ENCODE measurements around the gene TAB2. TPM values are rescaled to one million over a fixed set of nuclear protein-coding genes. Genes with fewer than 3 reads are reported as not detected.

TAB2 gene
- polyA plus RNA-seq, 3 donors, result 3.1 to 32.0 (median 6.0) TPM

- Mint-ChIP-seq H3K9me3 (no peaks in the 10 kb centered on the region), H3K36me3 (peaks cover 0 to 5% of the 10 kb centered on the region in 2 donors), H3K4me1 (peaks cover 69% of the 10 kb centered on the region), H3K27ac (peak overlapping the region in 4 of 7 donors; percentile 8 to 45 (median 25)), H3K27me3 (ENCODE audit: low read depth in 3 of 3) (no peaks in the 10 kb centered on the region), H3K4me3 (no peak overlapping the region)
- no peak overlapping the region for H3K4me3 ChIP-seq (replicated peaks in 1 of 3; ENCODE audit: low read depth in 2 of 3, low read length in 3 of 3)
- H4K20me1 ChIP-seq (ENCODE audit: insufficient read depth, low read length), result peaks cover 99% of the 10 kb centered on the region
- no peak overlapping the region for H3K9ac ChIP-seq (ENCODE audit: insufficient read depth, low read length, poor library complexity, severe bottlenecking)
- no peak for DNase-seq
- TF ChIP-seq, protein P1, sequence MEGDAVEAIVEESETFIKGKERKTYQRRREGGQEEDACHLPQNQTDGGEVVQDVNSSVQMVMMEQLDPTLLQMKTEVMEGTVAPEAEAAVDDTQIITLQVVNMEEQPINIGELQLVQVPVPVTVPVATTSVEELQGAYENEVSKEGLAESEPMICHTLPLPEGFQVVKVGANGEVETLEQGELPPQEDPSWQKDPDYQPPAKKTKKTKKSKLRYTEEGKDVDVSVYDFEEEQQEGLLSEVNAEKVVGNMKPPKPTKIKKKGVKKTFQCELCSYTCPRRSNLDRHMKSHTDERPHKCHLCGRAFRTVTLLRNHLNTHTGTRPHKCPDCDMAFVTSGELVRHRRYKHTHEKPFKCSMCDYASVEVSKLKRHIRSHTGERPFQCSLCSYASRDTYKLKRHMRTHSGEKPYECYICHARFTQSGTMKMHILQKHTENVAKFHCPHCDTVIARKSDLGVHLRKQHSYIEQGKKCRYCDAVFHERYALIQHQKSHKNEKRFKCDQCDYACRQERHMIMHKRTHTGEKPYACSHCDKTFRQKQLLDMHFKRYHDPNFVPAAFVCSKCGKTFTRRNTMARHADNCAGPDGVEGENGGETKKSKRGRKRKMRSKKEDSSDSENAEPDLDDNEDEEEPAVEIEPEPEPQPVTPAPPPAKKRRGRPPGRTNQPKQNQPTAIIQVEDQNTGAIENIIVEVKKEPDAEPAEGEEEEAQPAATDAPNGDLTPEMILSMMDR (IDR thresholded peaks at IDR 0.05), result no peak
- WGBS (ENCODE audit: insufficient coverage), result no CpG with 5 or more reads among the region's 4 CpGs
- intact Hi-C loops (cut with micrococcal nuclease), result no loop called here
- peaks cover 11 to 20% of the 10 kb centered on the region in 2 donors for H3K4me1 ChIP-seq (ENCODE audit: control insufficient read depth in 1 of 2, insufficient read depth in 2 of 2, low read length in 2 of 2)
- H2AFZ ChIP-seq (ENCODE audit: insufficient read depth, low read depth, low read length, poor library complexity, severe bottlenecking), result no peak overlapping the region
- no peaks in the 10 kb centered on the region for H3K9me3 ChIP-seq (replicated peaks in 1 of 2; ENCODE audit: control insufficient read depth in 1 of 2, insufficient read depth in 1 of 2, low read length in 2 of 2)
- peak overlapping the region in 1 of 2 donors; percentile 3 for H3K27ac ChIP-seq (ENCODE audit: low read depth in 1 of 2, low read length in 2 of 2)
- H3K79me2 ChIP-seq (ENCODE audit: insufficient read depth, low read length), result peaks cover 100% of the 10 kb centered on the region
- no peaks in the 10 kb centered on the region for H3K36me3 ChIP-seq (replicated peaks in 1 of 2; ENCODE audit: control insufficient read depth in 1 of 2, insufficient read depth in 2 of 2, low read length in 2 of 2)
- H3K4me2 ChIP-seq (replicated peaks; ENCODE audit: extremely low read depth, low read length, poor library complexity, severe bottlenecking), result no peak overlapping the region
- H3K27me3 ChIP-seq (ENCODE audit: control insufficient read depth in 2 of 2, insufficient read depth in 2 of 2, low read length in 2 of 2), result no peaks in the 10 kb centered on the region
Measured at GRCh38 chr6:149328083-149328482, 10.6 kb downstream of the TAB2 start.

GRCh38 chr6:149329529-149329928, 12.0 kb downstream of the TAB2 start:
- intact Hi-C loops (cut with micrococcal nuclease), result no loop called here
- H3K27ac Mint-ChIP-seq, result peak overlapping the region in 1 of 7 donors; percentile 34

More at GRCh38 chr6:149329529-149329928, 12.0 kb downstream of the TAB2 start:
- WGBS (ENCODE audit: insufficient coverage), result 83% methylated on average over 1 of the region's 1 CpG
- Histone ChIP-seq H3K4me2 (replicated peaks; ENCODE audit: extremely low read depth, low read length, poor library complexity, severe bottlenecking) (no peak overlapping the region), H3K4me1 (ENCODE audit: control insufficient read depth in 1 of 2, insufficient read depth in 2 of 2, low read length in 2 of 2) (peaks cover 16 to 23% of the 10 kb centered on the region in 2 donors), H3K9ac (ENCODE audit: insufficient read depth, low read length, poor library complexity, severe bottlenecking) (no peak overlapping the region), H2AFZ (ENCODE audit: insufficient read depth, low read depth, low read length, poor library complexity, severe bottlenecking) (no peak overlapping the region), H3K4me3 (replicated peaks in 1 of 3; ENCODE audit: low read depth in 2 of 3, low read length in 3 of 3) (no peak overlapping the region), H4K20me1 (ENCODE audit: insufficient read depth, low read length) (peaks cover 100% of the 10 kb centered on the region), H3K27ac (ENCODE audit: low read depth in 1 of 2, low read length in 2 of 2) (peak overlapping the region in 1 of 2 donors; percentile 3), H3K27me3 (ENCODE audit: control insufficient read depth in 2 of 2, insufficient read depth in 2 of 2, low read length in 2 of 2) (no peaks in the 10 kb centered on the region), H3K79me2 (ENCODE audit: insufficient read depth, low read length) (peaks cover 100% of the 10 kb centered on the region), H3K36me3 (replicated peaks in 1 of 2; ENCODE audit: control insufficient read depth in 1 of 2, insufficient read depth in 2 of 2, low read length in 2 of 2) (no peaks in the 10 kb centered on the region), H3K9me3 (replicated peaks in 1 of 2; ENCODE audit: control insufficient read depth in 1 of 2, insufficient read depth in 1 of 2, low read length in 2 of 2) (no peaks in the 10 kb centered on the region)
- TF ChIP-seq, protein P1 (IDR thresholded peaks at IDR 0.05), result no peak
- Mint-ChIP-seq H3K27me3 (ENCODE audit: low read depth in 3 of 3) (no peaks in the 10 kb centered on the region), H3K36me3 (peaks cover 0 to 3% of the 10 kb centered on the region in 2 donors), H3K4me3 (no peak overlapping the region), H3K4me1 (peaks cover 71% of the 10 kb centered on the region), H3K9me3 (no peaks in the 10 kb centered on the region)
- no peak for DNase-seq
